ENCODE data around the gene TPT1.

DNA sequence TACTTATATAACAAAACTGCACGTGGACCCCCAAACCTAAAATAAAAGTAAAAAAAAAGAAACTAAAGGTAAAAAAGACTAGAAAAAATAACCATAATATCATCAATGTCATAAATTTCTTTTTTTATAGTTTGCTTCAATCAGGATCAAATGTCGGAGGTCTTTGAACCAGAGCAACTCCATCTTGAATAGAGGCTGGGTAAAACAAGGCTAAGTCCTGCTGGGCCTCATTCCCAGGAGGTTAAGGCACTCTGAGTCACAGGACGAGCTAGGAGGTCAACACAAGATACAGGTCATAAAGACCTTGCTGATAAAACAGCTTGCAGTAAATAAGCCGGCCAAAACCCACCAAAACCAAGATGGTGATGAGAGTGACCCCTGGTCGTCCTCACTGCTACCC is 24.0 kb downstream of the TPT1 start:
- no peak for TF ChIP-seq POLR2A (IDR thresholded peaks at IDR 0.05)
- TF ChIP-seq, protein P1, sequence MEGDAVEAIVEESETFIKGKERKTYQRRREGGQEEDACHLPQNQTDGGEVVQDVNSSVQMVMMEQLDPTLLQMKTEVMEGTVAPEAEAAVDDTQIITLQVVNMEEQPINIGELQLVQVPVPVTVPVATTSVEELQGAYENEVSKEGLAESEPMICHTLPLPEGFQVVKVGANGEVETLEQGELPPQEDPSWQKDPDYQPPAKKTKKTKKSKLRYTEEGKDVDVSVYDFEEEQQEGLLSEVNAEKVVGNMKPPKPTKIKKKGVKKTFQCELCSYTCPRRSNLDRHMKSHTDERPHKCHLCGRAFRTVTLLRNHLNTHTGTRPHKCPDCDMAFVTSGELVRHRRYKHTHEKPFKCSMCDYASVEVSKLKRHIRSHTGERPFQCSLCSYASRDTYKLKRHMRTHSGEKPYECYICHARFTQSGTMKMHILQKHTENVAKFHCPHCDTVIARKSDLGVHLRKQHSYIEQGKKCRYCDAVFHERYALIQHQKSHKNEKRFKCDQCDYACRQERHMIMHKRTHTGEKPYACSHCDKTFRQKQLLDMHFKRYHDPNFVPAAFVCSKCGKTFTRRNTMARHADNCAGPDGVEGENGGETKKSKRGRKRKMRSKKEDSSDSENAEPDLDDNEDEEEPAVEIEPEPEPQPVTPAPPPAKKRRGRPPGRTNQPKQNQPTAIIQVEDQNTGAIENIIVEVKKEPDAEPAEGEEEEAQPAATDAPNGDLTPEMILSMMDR (IDR thresholded peaks at IDR 0.05): no peak
